K562 (cell line): Measurements from ENCODE around the gene TFEB. TPM values are rescaled to one million over a fixed set of nuclear protein-coding genes. Genes with fewer than 3 reads are reported as not detected.

Source experiments
- BMI1 ChIP-seq: fragments of 150-350 bp; IDR thresholded peaks from 2 replicates; pipeline ENCODE4 v1.6.1; 2014; ENCODE audit warnings: low read length
- CBX1 ChIP-seq: sonication (generic); IDR thresholded peaks from 2 replicates; pipeline ENCODE4 v1.6.1; 2016; ENCODE audit warnings: antibody characterized with exemption, low read depth, mild to moderate bottlenecking
- CHAMP1 ChIP-seq: fragments of 450-650 bp; IDR thresholded peaks from 2 replicates; pipeline ENCODE4 v1.6.1; 2016; ENCODE audit warnings: mild to moderate bottlenecking
- DPF2 ChIP-seq: fragments of 450-650 bp; IDR thresholded peaks from 2 replicates; pipeline ENCODE4 v1.6.1; 2016
- PRPF4 ChIP-seq: fragments of 200-400 bp; formaldehyde crosslinking; IDR thresholded peaks from one replicate; pipeline ENCODE4 v1.6.1; 2017; ENCODE audit warnings: low read length, low read depth, mild to moderate bottlenecking; ENCODE audit not compliant: insufficient read depth, poor library complexity, severe bottlenecking
- SPI1 ChIP-seq: IDR thresholded peaks from 2 replicates; pipeline ENCODE4 v1.6.1; 2011; ENCODE audit warnings: low read depth, low read length, control low read depth, borderline replicate concordance
- SREBF1 ChIP-seq: fragments of 150-350 bp; IDR thresholded peaks from 2 replicates; pipeline ENCODE4 v1.6.1; 2014; ENCODE audit warnings: antibody characterized with exemption, low read depth, low read length, borderline replicate concordance
- TSC22D4 ChIP-seq: fragments of 450-650 bp; IDR thresholded peaks from 2 replicates; pipeline ENCODE4 v1.6.1; 2016; ENCODE audit warnings: missing genetic modification characterization, missing biosample characterization, control low read depth
- ZNF316 ChIP-seq: fragments of 450-650 bp; IDR thresholded peaks from 2 replicates; pipeline ENCODE4 v1.6.1; 2016
- ZNF398 ChIP-seq: fragments of 250-450 bp; sonication (Bioruptor Pico); IDR thresholded peaks from 2 replicates; pipeline ENCODE4 v1.8.0; 2021; ENCODE audit warnings: moderate library complexity, mild to moderate bottlenecking, inconsistent platforms
- polyA plus RNA-seq, 8 experiments: library from polyadenylated mRNA; depleted of rRNA in 4 of 8; stranded (reverse) in 5 of 8; unstranded in 3 of 8; fragments of >200 nt; fragmentation: Nextera tagmentation in 2 of 8; fragmentation: Illumina TruSeq in 1 of 8; extraction: Ambion mirVana in 2 of 8; extraction: Trizol in 1 of 8; gene quantifications; 2 replicates each; pipeline versions ENCODE4 v1.2.1 to v1.2.3, GENCODE V29; 2011 to 2014; ENCODE audit warnings: inconsistent platforms in 1 of 8, missing spikeins in 1 of 8
- total RNA-seq, 7 experiments: library from RNA; depleted of rRNA in 6 of 7; stranded (reverse); fragments of >200 nt in 6 of 7; fragmentation: Illumina TruSeq in 2 of 7; extraction: Trizol in 2 of 7; gene quantifications; 2 replicates each; pipeline versions ENCODE4 v1.2.1 to v1.2.3, GENCODE V29; 2011 to 2021; ENCODE audit warnings: low replicate concordance in 1 of 7

TFEB gene
- total and polyA plus RNA-seq, 9 of the 15 experiments (the other 6 are each of a cell fraction or from before 2014, with no cell fraction given): 0.04 to 4.7 (median 2.0) TPM

- TF ChIP-seq ZNF398 (CRISPR knock-in tag) (no peak), BMI1 (no peak), DPF2 (no peak), CHAMP1 (no peak), PRPF4 (no peak), TSC22D4 (tag) (no peak), SPI1 (no peak), CBX1 (no peak), ZNF316 (no peak), SREBF1 (no peak)
These were observed 23.2 kb upstream of the TFEB start (continued) for GRCh38 chr6:41758641-41759035.
